IPS DF 19.7 (cell line): ENCODE measurements around the gene NDUFA9.

ENCODE experiments used
- DNase-seq: peaks from one replicate; pipeline ENCODE4 v3.0.0-alpha.2; 2013; ENCODE audit warnings: low read depth, low spot score

NDUFA9 gene

DNA sequence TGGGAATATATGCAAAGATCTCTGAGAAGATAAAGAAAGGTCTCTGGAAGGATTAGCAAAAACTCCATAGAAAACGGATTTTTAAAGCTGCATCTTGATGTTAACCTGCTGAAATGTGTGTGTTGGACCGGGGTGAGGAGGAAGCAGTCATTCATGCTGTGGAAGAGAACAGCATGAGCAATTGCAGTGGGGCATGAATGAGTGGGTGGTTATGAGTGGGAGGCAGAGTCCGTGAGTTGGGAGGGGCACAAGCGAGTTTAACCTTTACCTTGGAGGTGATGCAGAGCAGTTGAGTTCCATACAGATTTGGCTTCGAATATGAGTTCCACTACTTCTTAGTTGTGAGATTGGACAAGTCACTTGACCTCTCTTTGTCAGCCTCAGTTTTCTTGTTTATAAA is 41.8 kb downstream of the NDUFA9 start:
- DNase-seq, result no peak
